Stimulated activated CD8-positive, alpha-beta memory T cell treated with anti-CD3 and anti-CD28 coated beads, Interleukin-7, amount 100 ng/mL, for 4 hours (primary cell): ENCODE results near the gene ABCA10.

Source experiments
- DNase-seq, 2 donors: peaks; one replicate each; pipeline ENCODE4 v3.0.0-alpha.2; 2020; ENCODE audit warnings: low read depth in 2 of 2

Gene ABCA10

GRCh38 chr17:69164206-69164605 is 64.4 kb downstream of the ABCA10 start:
- DNase-seq, result no peak

- DNase-seq, result no peak
Measured at GRCh38 chr17:69159418-69159817, 69.2 kb downstream of the ABCA10 start.

- DNase-seq, result no peak
Measured at GRCh38 chr17:69154267-69154666, 74.4 kb downstream of the ABCA10 start.

GRCh38 chr17:69150333-69150732 is 78.3 kb downstream of the ABCA10 start:
- no peak for DNase-seq

GRCh38 chr17:69147460-69147859 is 81.2 kb downstream of the ABCA10 start:
- DNase-seq, result no peak

GRCh38 chr17:69144331-69145255 is 84.0 kb downstream of the ABCA10 start:
- DNase-seq, result no peak

GRCh38 chr17:69143683-69144231 is 84.9 kb downstream of the ABCA10 start:
- DNase-seq, result no peak

GRCh38 chr17:69143151-69143550 is 85.5 kb downstream of the ABCA10 start:
- no peak for DNase-seq

- no peak for DNase-seq
Measured at GRCh38 chr17:69142175-69142802, 86.3 kb downstream of the ABCA10 start.

GRCh38 chr17:69141431-69142174 is 87.0 kb downstream of the ABCA10 start, which contains the start of gene ABCA6:
TSS of gene ABCA6 (minus strand) at chr17:69141895. CDS start at chr17:69140703, 1,192 bp downstream.
- no peak for DNase-seq

GRCh38 chr17:69134112-69134511 is 94.5 kb downstream of the ABCA10 start:
- DNase-seq, result no peak

- no peak for DNase-seq
Measured at GRCh38 chr17:69130627-69131296, 97.9 kb downstream of the ABCA10 start.

GRCh38 chr17:69123626-69124025 is 105.0 kb downstream of the ABCA10 start:
- DNase-seq, result no peak

GRCh38 chr17:69122065-69122464 is 106.6 kb downstream of the ABCA10 start:
- DNase-seq, result no peak

GRCh38 chr17:69117855-69118784 is 110.5 kb downstream of the ABCA10 start:
- no peak for DNase-seq

GRCh38 chr17:69111794-69112193 is 116.8 kb downstream of the ABCA10 start:
- DNase-seq, result no peak

GRCh38 chr17:69105907-69106730 is 122.5 kb downstream of the ABCA10 start:
- DNase-seq, result no peak

GRCh38 chr17:69103557-69104233 is 124.9 kb downstream of the ABCA10 start:
- no peak for DNase-seq

GRCh38 chr17:69098625-69099024 is 130.0 kb downstream of the ABCA10 start:
- no peak for DNase-seq
